Thyroid gland (tissue), 4 donors: ENCODE results near the gene SAA4. TPM values are rescaled to one million over a fixed set of nuclear protein-coding genes. Genes with fewer than 3 reads are reported as not detected.
"Not testable (repeated sequence)": the region's sequence is repeated elsewhere in the genome, so short reads cannot be mapped to it uniquely, and the experiment has no call there.

Experiments
- DNase-seq, 2 donors: peaks; one replicate each; pipeline ENCODE4 v3.0.0-alpha.2; 2019
- H3K27ac ChIP-seq, 3 donors: fragments of 200-600 bp; sonication (generic); 1 replicate in 2 of 3; 2 replicates in 1 of 3; pipeline ENCODE4 v1.5.1; 2016 to 2019; ENCODE audit warnings: mild to moderate bottlenecking in 1 of 3, moderate library complexity in 1 of 3
- H3K27me3 ChIP-seq: fragments of 200-600 bp; sonication (generic); one replicate; pipeline ENCODE4 v1.5.1; 2019
- H3K36me3 ChIP-seq, 2 donors: fragments of 200-600 bp; sonication (generic); one replicate each; pipeline ENCODE4 v1.5.1; 2016 to 2019
- H3K4me1 ChIP-seq, 2 donors: fragments of 200-600 bp; sonication (generic); one replicate each; pipeline ENCODE4 v1.5.1; 2017 to 2019
- H3K4me3 ChIP-seq, 3 donors: fragments of 200-600 bp; sonication (generic); replicated peaks in 1 of 3; 1 replicate in 2 of 3; 2 replicates in 1 of 3; pipeline ENCODE4 v1.5.1; 2016; ENCODE audit warnings: mild to moderate bottlenecking in 1 of 3
- H3K9me3 ChIP-seq: fragments of 200-600 bp; sonication (generic); one replicate; pipeline ENCODE4 v1.5.1; 2017
- POLR2A ChIP-seq, 2 donors: fragments of 450-650 bp; IDR thresholded peaks; one replicate each; pipeline ENCODE4 v1.6.1; 2017; ENCODE audit warnings: antibody characterized with exemption in 2 of 2, mild to moderate bottlenecking in 2 of 2, moderate library complexity in 1 of 2
- WGBS, 2 donors: methylation state at CpG; one replicate each; pipeline ENCODE4 v1.1.5; 2017; 5-methylcytosine and 5-hydroxymethylcytosine counted together
- intact Hi-C: fragments of 100-400 bp; cut with DNase I; formaldehyde crosslinking; loops from one replicate; pipeline ENCODE4 v1.15.1; 2023
- total RNA-seq, 4 donors: library from RNA; depleted of rRNA; stranded (reverse); fragments of >200 nt; gene quantifications; one replicate each; pipeline ENCODE4 v1.2.3, GENCODE V29; 2016
- TF ChIP-seq, protein P1 (sequence below), 6 experiments: fragments of 200-600 bp in 3 of 6; fragments of 450-650 bp in 3 of 6; sonication (generic) in 3 of 6; IDR thresholded peaks; one replicate each; pipeline ENCODE4 v1.5.1; 2016 to 2019; ENCODE audit warnings: antibody characterized with exemption in 6 of 6, mild to moderate bottlenecking in 2 of 6, inconsistent platforms in 1 of 6, moderate library complexity in 1 of 6

SAA4 gene
- total RNA-seq, 4 donors from 2014 or later = not detected

DNA sequence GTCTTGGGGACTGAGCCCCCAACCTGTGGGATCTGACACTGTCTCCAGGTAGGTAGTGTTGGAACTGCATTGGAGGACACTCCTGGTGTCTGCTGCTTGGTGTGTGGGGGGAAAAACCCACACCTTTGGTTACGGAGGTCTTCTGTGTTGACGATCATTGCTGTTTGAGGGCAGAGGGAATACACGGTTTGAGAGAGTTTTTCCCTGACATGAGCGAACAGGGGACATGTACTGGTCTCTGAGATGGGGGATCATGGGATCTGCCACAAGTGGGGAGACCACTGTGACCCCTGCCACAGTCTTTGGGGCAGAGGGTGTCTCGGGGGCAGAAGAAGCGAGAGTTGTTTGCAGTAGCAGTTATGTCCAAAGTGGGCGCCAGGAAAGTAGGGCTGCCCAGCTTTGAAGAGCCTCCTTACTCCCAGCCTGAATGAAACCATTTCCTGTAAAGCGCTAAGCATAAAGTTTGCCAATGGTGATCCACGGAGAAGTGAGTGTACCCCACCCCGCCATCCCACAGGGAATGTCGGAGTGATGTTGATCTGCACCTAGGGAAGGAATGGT, 17.3 kb upstream of the SAA4 start:
- no peaks in the 10 kb centered on the region for H3K27me3 ChIP-seq
- no peak for DNase-seq
- no peak overlapping the region for H3K4me3 ChIP-seq
- 72 to 88% methylated on average over 11 of the region's 11 CpGs for WGBS, 2 donors
- no peaks in the 10 kb centered on the region for H3K9me3 ChIP-seq
- H3K4me1 ChIP-seq = no peaks in the 10 kb centered on the region
- TF ChIP-seq, protein P1, sequence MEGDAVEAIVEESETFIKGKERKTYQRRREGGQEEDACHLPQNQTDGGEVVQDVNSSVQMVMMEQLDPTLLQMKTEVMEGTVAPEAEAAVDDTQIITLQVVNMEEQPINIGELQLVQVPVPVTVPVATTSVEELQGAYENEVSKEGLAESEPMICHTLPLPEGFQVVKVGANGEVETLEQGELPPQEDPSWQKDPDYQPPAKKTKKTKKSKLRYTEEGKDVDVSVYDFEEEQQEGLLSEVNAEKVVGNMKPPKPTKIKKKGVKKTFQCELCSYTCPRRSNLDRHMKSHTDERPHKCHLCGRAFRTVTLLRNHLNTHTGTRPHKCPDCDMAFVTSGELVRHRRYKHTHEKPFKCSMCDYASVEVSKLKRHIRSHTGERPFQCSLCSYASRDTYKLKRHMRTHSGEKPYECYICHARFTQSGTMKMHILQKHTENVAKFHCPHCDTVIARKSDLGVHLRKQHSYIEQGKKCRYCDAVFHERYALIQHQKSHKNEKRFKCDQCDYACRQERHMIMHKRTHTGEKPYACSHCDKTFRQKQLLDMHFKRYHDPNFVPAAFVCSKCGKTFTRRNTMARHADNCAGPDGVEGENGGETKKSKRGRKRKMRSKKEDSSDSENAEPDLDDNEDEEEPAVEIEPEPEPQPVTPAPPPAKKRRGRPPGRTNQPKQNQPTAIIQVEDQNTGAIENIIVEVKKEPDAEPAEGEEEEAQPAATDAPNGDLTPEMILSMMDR (IDR thresholded peaks at IDR 0.05) = no peak
- no peak for TF ChIP-seq POLR2A (IDR thresholded peaks at IDR 0.05)
- intact Hi-C loops = no loop called here
- H3K27ac ChIP-seq = no peak overlapping the region
- H3K36me3 ChIP-seq = no peaks in the 10 kb centered on the region

- H3K27me3 ChIP-seq = no peaks in the 10 kb centered on the region
- H3K9me3 ChIP-seq = no peaks in the 10 kb centered on the region
- TF ChIP-seq, protein P1 (IDR thresholded peaks at IDR 0.05) = no peak
- no peak for TF ChIP-seq POLR2A (IDR thresholded peaks at IDR 0.05)
- no peaks in the 10 kb centered on the region for H3K36me3 ChIP-seq
- intact Hi-C loops = no loop called here
- WGBS, 2 donors = 86 to 88% methylated on average over 3 of the region's 3 CpGs
- no peak overlapping the region for H3K27ac ChIP-seq
- no peak overlapping the region for H3K4me3 ChIP-seq
- no peak for DNase-seq
- H3K4me1 ChIP-seq = no peaks in the 10 kb centered on the region
These were observed 16.6 kb upstream of the SAA4 start for GRCh38 chr11:18253233-18253632.

GRCh38 chr11:18248561-18248960, 12.0 kb upstream of the SAA4 start, which contains the start of gene SAA2:
SAA2 (minus strand) TSS chr11:18248668; CDS start chr11:18248011, 657 bp downstream.
- no peaks in the 10 kb centered on the region for H3K9me3 ChIP-seq
- TF ChIP-seq POLR2A (IDR thresholded peaks at IDR 0.05) = no peak
- TF ChIP-seq, protein P1 (IDR thresholded peaks at IDR 0.05) = no peak
- no peaks in the 10 kb centered on the region for H3K4me1 ChIP-seq
- 68 to 93% methylated on average over 5 of the region's 5 CpGs for WGBS, 2 donors
- H3K36me3 ChIP-seq = no peaks in the 10 kb centered on the region
- DNase-seq = no peak
- H3K27me3 ChIP-seq = no peaks in the 10 kb centered on the region
- no peak within 1 kb of the TSS for H3K27ac ChIP-seq
- no peak within 1 kb of the TSS for H3K4me3 ChIP-seq
- intact Hi-C loops = no loop called here

GRCh38 chr11:18247191-18247581, 10.6 kb upstream of the SAA4 start:
- H3K27ac ChIP-seq, H3K9me3 ChIP-seq, H3K4me1 ChIP-seq, H3K36me3 ChIP-seq, H3K27me3 ChIP-seq, DNase-seq, H3K4me3 ChIP-seq, intact Hi-C loops: not testable (repeated sequence)
- 59 to 68% methylated on average over 2 to 4 of the region's 6 CpGs for WGBS, 2 donors

- WGBS, 2 donors = 76 to 80% methylated on average over 8 to 9 of the region's 11 CpGs
These were observed 10.0 kb upstream of the SAA4 start for GRCh38 chr11:18246379-18247190.

GRCh38 chr11:18245396-18245795, 8.8 kb upstream of the SAA4 start:
- Histone ChIP-seq H3K36me3 (no peaks in the 10 kb centered on the region), H3K27me3 (no peaks in the 10 kb centered on the region), H3K4me3 (no peak overlapping the region), H3K4me1 (no peaks in the 10 kb centered on the region), H3K27ac (no peak overlapping the region), H3K9me3 (no peaks in the 10 kb centered on the region)
- DNase-seq = no peak
- 62 to 63% methylated on average over 6 of the region's 6 CpGs for WGBS, 2 donors
- TF ChIP-seq, protein P1 (IDR thresholded peaks at IDR 0.05) = no peak
- TF ChIP-seq POLR2A (IDR thresholded peaks at IDR 0.05) = no peak
- intact Hi-C loops = no loop called here

More at GRCh38 chr11:18246379-18247190, 10.0 kb upstream of the SAA4 start:
- H3K27me3 ChIP-seq, H3K9me3 ChIP-seq, H3K36me3 ChIP-seq, intact Hi-C loops, H3K27ac ChIP-seq, DNase-seq, H3K4me1 ChIP-seq, H3K4me3 ChIP-seq: not testable (repeated sequence)
